NT2/D1 (cell line): Measurements from ENCODE around the gene LIMA1.
"Not testable (repeated sequence)": the region's sequence is repeated elsewhere in the genome, so short reads cannot be mapped to it uniquely, and the experiment has no call there.

ENCODE experiments used
- SUZ12 ChIP-seq: IDR thresholded peaks from 2 replicates; pipeline ENCODE4 v1.6.1; 2011; ENCODE audit not compliant: insufficient read length, insufficient read depth; ENCODE audit errors: extremely low read depth
- ZNF274 ChIP-seq: IDR thresholded peaks from 2 replicates; pipeline ENCODE4 v1.6.1; 2011; ENCODE audit warnings: mild to moderate bottlenecking, low read depth, low read length

GRCh38 chr12:50154947-50155346 is 128.4 kb downstream of the LIMA1 start:
- TF ChIP-seq ZNF274, SUZ12: not testable (repeated sequence)
